ENCODE data around the gene MAP3K2.

- TF ChIP-seq EZH2 (IDR thresholded peaks at IDR 0.05; ENCODE audit: borderline replicate concordance, low read depth, low read length, poor library complexity, severe bottlenecking) = no peak
- no peak for TF ChIP-seq CTCF (conservative IDR thresholded peaks at IDR 0.05; ENCODE audit: low read depth, low read length)
Measured at GRCh38 chr2:127279781-127280180, 108.0 kb downstream of the MAP3K2 start.

Data from A673 (cell line).